HG03064 (cell line): Measurements from ENCODE around the gene JPH3.

Source experiments
- ATAC-seq: cut with Tn5 transposase; IDR thresholded peaks from one replicate; pipeline ENCODE4 v1.9.1; 2021; ENCODE audit warnings: low read depth; ENCODE audit not compliant: unreplicated experiment

The JPH3 gene

DNA sequence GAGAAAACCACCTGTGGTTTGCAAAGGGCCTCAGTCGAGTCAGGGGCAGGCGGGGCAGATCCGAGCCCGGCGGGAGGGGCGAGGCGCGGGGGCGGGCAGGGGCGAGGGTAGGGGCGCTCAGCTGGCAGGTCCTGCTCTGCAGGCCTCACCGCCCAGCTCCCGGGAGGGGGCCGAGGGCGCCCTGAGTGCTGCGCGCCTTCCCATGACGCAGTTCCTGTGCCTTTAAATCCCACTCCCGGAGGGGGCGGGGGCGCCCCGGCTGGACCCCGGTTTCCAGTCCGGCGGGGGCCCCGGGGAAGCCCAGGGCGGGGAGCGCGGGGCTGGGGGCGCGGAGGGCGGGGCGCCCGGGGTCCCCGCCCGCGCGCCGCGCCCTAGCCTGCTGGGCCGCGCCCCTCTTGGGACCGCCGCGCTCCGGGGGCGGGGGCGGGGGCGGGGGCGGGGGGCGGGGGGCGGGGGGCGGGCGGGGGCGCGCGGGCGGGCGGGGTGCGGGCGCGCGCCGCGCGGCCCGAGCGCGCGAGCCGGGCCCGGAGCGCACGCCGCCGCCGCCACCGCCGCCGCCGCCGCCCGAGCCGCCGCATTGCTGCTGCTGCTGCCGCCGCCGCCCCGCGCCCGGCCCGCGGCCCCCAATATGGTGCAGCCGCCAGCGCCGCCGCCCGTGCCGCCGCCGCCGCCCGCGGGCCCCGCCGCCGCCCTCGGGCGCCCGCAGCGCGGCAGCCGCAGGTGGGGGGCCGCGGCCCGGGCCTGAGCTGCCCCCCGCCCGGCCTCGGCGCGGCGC lies at the start of gene JPH3:
Gene JPH3 (plus strand): TSS at position 508 of the 775 bp plus-strand sequence. CDS start 639 bp downstream, outside the sequence.
- no peak for ATAC-seq

DNA sequence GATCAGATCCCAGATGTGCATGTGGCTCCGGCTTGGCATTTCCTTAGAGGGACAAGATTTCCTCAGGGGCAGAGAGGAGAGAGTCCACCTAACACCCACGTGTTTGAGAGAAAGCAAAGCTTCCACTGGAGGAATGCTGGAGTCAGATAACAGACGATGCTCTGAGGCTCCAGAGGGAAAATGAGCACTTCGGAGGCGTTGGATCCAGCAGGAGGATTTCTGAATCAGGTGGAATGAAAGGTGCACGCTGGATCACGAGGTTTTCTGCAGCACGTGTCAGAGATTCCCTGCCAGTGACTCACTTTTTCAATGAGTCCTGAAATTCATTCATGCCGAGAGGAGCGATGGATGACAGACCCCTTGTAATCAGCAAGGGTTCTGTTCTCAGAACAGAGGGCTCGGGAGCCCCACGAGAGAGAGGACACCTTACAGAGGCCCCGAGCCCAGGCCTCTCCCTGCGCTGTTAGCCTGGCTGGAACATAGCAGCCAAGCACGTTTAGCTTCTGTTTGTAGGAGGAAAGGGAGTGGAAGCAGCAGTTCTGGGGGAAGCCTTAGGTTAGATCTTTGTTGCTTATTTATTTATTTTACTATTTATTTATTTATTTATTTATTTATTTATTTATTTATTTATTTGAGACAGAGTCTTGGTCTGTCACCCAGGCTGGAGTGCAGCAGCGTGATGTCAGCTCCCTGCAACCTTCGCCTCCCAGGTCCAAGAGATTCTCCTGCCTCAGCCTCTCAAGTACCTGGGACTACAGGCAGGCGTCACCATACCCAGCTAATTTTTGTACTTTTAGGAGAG lies 49.3 kb upstream of the JPH3 start:
- no peak for ATAC-seq

DNA sequence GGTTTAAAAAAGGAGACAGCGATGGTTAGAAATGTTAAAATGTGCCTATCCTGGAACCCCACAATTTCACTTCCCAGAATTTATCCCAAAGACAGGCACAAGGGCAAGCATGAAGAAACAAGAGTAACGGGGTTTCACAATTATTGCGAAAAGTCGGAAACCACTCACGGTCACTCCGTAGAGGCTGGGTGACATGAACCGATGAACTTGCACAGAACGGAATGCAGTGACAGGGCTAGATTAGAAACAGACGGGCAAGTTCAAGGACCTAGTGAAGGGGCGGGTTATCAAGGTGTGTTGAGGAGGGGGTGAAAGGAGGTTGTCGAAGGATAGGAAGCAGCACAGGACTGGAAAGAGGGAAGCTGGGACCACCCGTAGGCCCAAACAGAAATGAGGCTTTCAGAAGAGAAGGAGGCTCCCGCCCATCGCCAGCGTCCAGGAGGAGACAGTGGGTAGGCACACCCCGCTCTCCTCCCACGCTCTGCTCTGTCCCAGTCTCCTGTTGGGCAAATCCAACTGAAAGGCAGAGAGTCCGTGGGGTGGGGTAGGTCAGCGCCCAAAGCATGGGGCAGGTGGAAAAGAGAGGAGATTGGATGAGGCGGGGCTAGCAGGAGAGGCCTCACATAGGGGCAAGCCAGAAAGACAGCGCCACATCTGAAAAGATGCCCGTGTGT lies 47.4 kb upstream of the JPH3 start:
- no peak for ATAC-seq

- ATAC-seq, result no peak
Measured at GRCh38 chr16:87555647-87556046, 46.7 kb upstream of the JPH3 start.

DNA sequence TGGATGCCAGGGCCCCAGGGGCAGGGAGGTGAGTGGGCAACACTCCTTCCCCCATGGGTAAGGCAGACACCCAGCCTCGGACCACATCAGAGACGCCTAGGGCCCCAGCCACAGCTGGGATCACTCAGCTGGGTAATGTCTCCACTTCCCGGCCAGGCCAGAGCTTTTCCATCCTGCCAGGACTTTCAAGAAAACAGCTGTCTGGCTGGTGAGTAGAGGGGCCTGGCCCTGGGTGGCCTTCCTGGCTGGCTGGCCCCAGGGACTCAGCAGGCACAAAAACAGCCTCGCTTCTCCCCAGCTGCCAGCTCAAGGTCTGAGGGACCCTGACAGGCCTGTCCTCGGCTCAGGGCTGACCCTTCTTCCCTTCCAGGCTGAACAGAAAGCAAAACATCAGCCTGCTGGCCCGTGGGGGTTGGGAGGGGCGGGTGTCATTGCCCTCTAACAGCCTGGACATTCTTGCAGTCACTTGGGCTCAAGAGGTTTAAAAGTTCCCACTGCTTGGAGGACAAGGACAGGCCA lies 45.3 kb upstream of the JPH3 start:
- ATAC-seq, result no peak

DNA sequence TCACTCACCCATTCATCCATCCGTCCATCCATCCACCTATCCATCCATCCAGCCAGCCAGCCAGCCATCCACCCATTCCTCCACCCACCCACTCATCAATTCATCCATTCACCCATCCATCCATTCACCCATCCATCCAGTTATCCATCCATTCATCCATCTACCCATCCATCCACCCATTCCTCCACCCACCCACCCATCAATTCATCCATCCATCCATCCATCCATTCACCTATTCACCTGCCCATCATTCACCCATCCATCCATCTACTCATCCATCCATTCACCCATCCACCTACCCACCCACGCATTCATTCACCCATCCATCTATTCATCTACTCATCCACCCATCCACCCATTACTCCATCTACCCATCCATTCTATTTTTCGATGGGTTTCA lies 43.6 kb upstream of the JPH3 start:
- no peak for ATAC-seq

- ATAC-seq, result no peak
Measured at GRCh38 chr16:87559945-87560344, 42.4 kb upstream of the JPH3 start.

DNA sequence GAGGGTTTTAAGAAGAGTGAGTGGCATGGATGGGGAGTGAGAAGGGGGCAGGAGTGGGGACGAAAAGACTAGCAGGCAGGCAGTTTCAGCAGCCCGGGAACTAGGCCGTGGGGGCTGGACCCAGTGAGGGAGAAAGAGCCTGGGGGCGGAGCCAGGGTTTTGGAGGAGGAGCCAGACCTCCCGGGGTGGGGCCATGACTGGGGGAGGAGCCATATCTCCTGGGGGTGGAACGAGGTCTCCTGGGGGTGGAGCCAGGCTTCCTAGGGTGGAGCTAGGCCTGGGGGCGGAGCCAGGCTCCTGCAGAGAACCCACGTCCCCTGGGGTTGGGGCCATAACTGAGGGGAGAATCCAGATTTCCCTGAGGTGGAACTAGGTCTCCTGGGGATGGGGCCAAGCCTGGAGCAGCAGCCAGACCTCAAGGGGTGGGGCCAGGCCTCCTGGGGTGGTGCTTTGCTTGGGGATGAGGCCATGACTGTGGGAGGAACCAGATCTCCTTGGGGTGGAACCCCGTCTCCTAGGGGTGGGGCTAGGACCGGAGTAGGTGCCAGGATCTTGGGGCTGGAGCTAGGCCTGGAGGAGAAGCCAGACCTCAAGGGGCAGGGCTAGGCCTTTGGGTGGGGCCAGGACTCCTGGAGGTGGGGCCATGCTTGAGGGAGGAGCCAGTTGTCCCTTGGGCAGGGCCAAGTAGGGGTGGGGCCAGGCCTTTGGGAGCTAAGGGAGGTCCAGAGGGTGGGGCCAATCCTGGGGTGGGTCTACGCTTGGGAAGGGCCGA lies 41.7 kb upstream of the JPH3 start:
- ATAC-seq, result no peak

DNA sequence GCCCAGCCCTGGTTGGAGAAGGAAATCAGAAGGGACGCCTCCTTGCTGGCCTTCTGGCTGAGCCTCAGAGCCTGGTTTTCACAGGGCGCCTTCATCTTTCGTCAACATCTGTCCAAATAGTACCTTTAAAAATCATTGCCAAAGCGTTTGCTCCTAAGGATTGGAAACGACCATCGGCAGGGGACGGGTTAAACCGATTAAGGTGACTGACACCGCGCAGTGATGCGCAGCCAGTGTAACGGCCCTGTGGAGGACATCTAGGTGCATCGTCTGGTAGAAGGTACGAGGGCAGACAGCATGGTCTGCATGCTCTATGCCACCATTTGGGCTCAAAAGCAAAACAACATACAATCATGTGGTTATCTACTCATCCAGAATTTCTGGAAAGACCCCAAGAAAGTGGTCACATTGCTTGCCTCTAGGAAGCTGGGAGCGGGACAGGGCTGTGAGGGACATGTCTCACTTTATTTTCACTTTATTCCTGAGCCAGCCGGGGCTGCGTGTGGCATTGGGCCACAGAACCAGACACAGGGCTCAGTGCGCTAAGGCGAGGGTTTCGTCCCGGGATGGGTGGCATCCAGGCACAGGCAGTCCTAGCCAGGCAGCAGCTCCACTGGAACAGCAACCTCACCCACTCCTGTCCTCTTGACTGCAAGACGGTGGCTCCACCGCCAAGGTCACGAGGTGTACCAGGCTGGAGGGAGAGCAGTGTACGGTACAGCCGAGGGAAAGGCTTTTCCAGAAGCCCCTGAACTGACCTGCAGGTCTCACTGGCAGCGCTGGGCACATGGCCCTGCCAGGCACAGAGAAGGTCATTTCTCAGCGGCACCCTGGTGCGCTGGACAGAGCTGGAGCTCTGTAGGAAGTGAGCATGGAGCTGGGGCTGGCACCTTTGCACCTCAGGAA lies 40.9 kb upstream of the JPH3 start:
- ATAC-seq, result no peak

- no peak for ATAC-seq
Measured at GRCh38 chr16:87562201-87562600, 40.1 kb upstream of the JPH3 start.

DNA sequence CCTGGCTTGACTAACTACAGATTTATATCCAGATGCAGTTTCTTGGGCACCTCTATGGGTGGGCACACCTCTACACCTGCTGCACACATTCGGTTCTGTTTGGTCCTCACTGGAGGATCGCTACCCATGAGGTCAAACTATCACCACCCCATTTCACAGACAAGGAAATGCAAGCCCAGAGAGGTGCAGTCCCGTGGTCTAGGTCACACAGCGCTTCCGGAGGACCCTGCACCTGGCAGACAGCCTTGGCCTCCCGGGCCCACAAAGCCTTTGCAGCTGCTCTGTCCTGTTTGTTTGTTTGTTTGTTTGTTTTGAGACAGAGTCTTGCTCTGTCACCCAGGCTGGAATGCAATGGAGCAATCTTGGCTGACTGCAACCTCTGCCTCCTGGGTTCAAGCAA lies 39.3 kb upstream of the JPH3 start:
- no peak for ATAC-seq

- ATAC-seq, result no peak
Measured at GRCh38 chr16:87563714-87564523, 38.4 kb upstream of the JPH3 start.

GRCh38 chr16:87564524-87564778 lies 37.9 kb upstream of the JPH3 start:
- no peak for ATAC-seq

DNA sequence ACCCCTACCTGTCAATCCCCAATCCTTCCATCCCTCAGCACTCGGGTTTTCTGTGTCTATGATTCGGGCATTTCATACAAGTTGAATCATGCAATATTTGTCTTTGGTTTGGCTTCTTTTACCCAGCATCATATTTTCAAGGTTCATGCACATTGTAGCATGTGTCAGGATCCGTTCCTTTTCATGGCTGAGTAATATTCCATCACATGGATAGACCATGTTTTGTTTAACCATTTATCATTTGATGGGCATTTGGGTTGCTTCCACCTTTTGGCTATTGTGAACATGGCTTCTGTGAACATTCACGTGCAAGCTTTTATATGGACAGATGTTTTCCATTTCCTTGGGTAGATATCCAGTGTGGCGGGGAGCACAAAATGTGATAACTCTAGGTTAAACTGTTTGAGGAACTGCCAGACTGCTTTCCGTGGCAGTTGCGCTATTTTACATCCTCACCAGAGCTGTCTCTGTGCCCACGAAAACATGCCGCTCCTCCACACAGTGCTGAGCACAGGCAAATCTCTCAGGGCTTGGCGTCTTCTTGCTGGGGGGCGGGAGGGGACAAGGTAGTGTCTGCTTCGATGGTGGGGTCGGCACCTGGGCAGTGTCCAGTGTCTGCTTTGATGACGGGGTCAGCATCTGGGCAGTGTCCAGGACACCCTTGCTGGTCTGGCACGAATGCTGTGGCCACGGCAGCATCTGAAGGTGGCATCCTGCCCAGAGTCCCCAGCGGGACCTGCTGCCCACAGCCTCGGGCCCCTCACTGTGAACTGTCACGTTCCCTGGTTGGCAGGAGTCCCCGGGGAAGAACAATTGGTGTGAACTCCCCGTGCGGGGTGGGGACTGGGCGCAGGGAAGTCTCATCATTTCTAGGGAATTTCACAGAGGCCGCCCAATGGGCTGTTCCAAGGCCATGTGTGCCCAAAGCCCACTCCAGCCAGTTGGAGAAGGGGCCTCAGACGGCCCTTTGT lies 32.4 kb upstream of the JPH3 start:
- ATAC-seq, result no peak

DNA sequence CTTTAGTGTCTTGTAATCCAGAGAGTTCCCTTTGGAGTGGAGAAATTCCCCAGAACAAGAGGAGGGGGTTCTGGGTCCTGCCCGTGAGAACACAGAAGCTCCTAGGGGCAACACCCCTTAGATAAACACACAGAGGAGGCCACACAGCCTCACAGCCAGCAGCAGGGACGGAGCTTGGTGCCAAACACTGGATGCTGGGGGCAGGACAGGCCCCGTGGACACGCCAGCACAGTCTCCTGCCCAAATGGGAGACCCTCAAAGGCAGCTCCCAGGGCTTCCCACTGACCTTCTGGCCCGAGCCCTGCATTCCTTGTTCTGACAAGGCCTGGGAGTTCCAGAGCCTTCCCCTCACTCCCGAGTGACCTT lies 31.8 kb upstream of the JPH3 start:
- ATAC-seq, result no peak

- no peak for ATAC-seq
Measured at GRCh38 chr16:87570938-87571867, 31.1 kb upstream of the JPH3 start.

GRCh38 chr16:87571868-87572244 lies 30.5 kb upstream of the JPH3 start:
- no peak for ATAC-seq
